HepG2 (cell line): ENCODE data around the gene SEC31A. TPM values are rescaled to one million over a fixed set of nuclear protein-coding genes. Genes with fewer than 3 reads are reported as not detected.

Experiments
- HNF4A ChIP-seq: sonication (generic); formaldehyde crosslinking; IDR thresholded peaks from 2 replicates; pipeline ENCODE4 v1.4.0; 2020; ENCODE audit warnings: missing genetic modification reagents
- MYC ChIP-seq: sonication (generic); formaldehyde crosslinking; IDR thresholded peaks from 2 replicates; pipeline ENCODE4 v1.9.0; 2021; ENCODE audit warnings: missing genetic modification reagents, borderline replicate concordance
- NFYB ChIP-seq: sonication (generic); formaldehyde crosslinking; IDR thresholded peaks from 2 replicates; pipeline ENCODE4 v1.4.0; 2020; ENCODE audit warnings: missing genetic modification reagents
- SRSF9 ChIP-seq: fragments of 200-400 bp; formaldehyde crosslinking; IDR thresholded peaks from 2 replicates; pipeline ENCODE4 v1.6.1; 2018; ENCODE audit warnings: borderline replicate concordance, mild to moderate bottlenecking, low read depth, low read length; ENCODE audit not compliant: insufficient read depth, poor library complexity, severe bottlenecking
- polyA plus RNA-seq, 8 experiments: library from polyadenylated mRNA; depleted of rRNA in 3 of 8; stranded (reverse) in 7 of 8; unstranded in 1 of 8; fragments of >200 nt; fragmentation: Illumina TruSeq in 4 of 8; extraction: Trizol in 4 of 8; gene quantifications; 2 replicates each; pipeline versions ENCODE4 v1.2.1 to v1.2.3, GENCODE V29; 2011 to 2016; ENCODE audit warnings: low read depth in 4 of 8, missing spikeins in 1 of 8, mixed read lengths in 1 of 8; ENCODE audit not compliant: insufficient read depth in 1 of 8
- total RNA-seq, 5 experiments: library from RNA; depleted of rRNA; stranded (reverse); fragments of >200 nt; fragmentation: Illumina TruSeq; extraction: Trizol; gene quantifications; 2 replicates each; pipeline ENCODE4 v1.2.3, GENCODE V29; 2016; ENCODE audit warnings: low read depth in 1 of 5
- TF ChIP-seq, protein P1 (sequence below): sonication (generic); formaldehyde crosslinking; IDR thresholded peaks from one replicate; pipeline ENCODE4 v1.5.1; 2020; ENCODE audit warnings: mild to moderate bottlenecking, missing genetic modification reagents; ENCODE audit errors: not compliant biosample characterization
- TF ChIP-seq, protein P2 (sequence below): sonication (generic); formaldehyde crosslinking; IDR thresholded peaks from 2 replicates; pipeline ENCODE4 v1.9.0; 2021; ENCODE audit warnings: missing genetic modification reagents, mild to moderate bottlenecking, borderline replicate concordance
- TF ChIP-seq, protein P3 (sequence below): sonication (generic); formaldehyde crosslinking; IDR thresholded peaks from 2 replicates; pipeline ENCODE4 v1.9.0; 2021; ENCODE audit warnings: missing genetic modification reagents, borderline replicate concordance

SEC31A gene
- total and polyA plus RNA-seq, 2 of the 13 experiments (the other 11 are each of a cell fraction or from before 2014, with no cell fraction given): 231 to 435 TPM

DNA sequence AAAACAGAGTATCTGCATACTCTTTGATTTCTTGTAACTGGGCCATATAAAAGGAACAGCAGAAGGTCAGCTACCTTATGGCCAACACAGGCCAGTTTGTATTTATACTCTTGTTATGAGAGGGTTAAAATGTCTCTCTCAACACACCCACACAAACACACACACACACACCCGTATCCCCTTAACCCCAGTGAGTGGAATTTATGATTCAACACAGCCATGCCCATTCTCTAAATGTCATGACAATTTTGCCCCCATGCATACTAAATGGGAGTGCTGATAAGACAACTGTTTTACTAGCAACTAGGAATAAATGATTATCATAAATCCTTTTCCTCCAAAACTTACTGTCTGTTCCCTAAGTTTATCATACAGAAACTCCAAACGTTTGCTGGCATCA is 70.3 kb downstream of the SEC31A start (continued):
- TF ChIP-seq, protein P1, sequence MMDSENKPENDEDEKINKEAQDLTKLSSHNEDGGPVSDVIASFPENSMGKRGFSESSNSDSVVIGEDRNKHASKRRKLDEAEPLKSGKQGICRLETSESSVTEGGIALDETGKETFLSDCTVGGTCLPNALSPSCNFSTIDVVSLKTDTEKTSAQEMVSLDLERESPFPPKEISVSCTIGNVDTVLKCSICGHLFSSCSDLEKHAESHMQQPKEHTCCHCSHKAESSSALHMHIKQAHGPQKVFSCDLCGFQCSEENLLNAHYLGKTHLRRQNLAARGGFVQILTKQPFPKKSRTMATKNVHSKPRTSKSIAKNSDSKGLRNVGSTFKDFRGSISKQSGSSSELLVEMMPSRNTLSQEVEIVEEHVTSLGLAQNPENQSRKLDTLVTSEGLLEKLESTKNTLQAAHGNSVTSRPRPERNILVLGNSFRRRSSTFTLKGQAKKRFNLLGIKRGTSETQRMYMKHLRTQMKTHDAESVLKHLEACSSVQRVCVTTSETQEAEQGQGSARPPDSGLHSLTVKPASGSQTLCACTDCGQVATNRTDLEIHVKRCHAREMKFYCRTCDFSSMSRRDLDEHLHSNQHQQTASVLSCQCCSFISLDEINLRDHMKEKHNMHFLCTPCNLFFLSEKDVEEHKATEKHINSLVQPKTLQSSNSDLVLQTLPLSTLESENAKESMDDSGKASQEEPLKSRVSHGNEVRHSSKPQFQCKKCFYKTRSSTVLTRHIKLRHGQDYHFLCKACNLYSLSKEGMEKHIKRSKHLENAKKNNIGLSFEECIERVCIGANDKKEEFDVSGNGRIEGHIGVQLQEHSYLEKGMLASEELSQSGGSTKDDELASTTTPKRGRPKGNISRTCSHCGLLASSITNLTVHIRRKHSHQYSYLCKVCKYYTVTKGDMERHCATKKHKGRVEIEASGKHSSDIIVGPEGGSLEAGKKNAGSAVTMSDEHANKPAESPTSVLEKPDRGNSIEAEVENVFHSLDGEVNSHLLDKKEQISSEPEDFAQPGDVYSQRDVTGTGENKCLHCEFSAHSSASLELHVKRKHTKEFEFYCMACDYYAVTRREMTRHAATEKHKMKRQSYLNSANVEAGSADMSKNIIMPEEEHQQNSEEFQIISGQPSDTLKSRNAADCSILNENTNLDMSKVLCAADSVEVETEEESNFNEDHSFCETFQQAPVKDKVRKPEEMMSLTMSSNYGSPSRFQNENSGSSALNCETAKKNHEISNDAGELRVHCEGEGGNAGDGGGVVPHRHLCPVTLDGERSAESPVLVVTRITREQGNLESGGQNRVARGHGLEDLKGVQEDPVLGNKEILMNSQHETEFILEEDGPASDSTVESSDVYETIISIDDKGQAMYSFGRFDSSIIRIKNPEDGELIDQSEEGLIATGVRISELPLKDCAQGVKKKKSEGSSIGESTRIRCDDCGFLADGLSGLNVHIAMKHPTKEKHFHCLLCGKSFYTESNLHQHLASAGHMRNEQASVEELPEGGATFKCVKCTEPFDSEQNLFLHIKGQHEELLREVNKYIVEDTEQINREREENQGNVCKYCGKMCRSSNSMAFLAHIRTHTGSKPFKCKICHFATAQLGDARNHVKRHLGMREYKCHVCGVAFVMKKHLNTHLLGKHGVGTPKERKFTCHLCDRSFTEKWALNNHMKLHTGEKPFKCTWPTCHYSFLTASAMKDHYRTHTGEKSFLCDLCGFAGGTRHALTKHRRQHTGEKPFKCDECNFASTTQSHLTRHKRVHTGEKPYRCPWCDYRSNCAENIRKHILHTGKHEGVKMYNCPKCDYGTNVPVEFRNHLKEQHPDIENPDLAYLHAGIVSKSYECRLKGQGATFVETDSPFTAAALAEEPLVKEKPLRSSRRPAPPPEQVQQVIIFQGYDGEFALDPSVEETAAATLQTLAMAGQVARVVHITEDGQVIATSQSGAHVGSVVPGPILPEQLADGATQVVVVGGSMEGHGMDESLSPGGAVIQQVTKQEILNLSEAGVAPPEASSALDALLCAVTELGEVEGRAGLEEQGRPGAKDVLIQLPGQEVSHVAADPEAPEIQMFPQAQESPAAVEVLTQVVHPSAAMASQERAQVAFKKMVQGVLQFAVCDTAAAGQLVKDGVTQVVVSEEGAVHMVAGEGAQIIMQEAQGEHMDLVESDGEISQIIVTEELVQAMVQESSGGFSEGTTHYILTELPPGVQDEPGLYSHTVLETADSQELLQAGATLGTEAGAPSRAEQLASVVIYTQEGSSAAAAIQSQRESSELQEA (CRISPR knock-in tag): no peak
- TF ChIP-seq SRSF9 (no peak), HNF4A (CRISPR knock-in tag) (no peak), MYC (CRISPR knock-in tag) (no peak), NFYB (no peak)
- TF ChIP-seq, protein P2, sequence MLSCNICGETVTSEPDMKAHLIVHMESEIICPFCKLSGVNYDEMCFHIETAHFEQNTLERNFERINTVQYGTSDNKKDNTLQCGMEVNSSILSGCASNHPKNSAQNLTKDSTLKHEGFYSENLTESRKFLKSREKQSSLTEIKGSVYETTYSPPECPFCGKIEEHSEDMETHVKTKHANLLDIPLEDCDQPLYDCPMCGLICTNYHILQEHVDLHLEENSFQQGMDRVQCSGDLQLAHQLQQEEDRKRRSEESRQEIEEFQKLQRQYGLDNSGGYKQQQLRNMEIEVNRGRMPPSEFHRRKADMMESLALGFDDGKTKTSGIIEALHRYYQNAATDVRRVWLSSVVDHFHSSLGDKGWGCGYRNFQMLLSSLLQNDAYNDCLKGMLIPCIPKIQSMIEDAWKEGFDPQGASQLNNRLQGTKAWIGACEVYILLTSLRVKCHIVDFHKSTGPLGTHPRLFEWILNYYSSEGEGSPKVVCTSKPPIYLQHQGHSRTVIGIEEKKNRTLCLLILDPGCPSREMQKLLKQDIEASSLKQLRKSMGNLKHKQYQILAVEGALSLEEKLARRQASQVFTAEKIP: no peak
- TF ChIP-seq, protein P3, sequence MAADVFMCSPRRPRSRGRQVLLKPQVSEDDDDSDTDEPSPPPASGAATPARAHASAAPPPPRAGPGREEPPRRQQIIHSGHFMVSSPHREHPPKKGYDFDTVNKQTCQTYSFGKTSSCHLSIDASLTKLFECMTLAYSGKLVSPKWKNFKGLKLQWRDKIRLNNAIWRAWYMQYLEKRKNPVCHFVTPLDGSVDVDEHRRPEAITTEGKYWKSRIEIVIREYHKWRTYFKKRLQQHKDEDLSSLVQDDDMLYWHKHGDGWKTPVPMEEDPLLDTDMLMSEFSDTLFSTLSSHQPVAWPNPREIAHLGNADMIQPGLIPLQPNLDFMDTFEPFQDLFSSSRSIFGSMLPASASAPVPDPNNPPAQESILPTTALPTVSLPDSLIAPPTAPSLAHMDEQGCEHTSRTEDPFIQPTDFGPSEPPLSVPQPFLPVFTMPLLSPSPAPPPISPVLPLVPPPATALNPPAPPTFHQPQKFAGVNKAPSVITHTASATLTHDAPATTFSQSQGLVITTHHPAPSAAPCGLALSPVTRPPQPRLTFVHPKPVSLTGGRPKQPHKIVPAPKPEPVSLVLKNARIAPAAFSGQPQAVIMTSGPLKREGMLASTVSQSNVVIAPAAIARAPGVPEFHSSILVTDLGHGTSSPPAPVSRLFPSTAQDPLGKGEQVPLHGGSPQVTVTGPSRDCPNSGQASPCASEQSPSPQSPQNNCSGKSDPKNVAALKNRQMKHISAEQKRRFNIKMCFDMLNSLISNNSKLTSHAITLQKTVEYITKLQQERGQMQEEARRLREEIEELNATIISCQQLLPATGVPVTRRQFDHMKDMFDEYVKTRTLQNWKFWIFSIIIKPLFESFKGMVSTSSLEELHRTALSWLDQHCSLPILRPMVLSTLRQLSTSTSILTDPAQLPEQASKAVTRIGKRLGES (CRISPR knock-in tag): no peak
